ENCODE measurements around the gene LEFTY1.

Gene LEFTY1

DNA sequence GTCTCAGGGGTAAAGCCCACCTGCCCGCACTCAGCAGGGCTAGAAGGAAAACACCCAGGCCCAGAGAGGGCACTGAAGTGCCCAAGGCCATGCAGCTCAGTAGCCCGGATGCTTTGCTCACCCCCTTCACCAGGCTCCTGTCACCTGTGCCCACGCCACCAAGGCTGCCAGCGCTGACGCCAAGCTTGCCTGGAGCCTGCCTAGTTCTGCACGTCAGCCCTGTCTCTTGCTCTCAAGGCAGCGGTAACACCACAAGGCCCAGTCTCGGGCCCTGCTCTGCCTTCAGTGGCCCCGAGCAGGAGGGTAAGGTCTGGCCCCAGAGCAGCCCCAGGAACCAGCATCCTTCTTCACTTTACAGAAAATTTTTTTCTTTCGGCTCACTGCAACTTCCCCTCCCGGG, 14.5 kb downstream of the LEFTY1 start:
- Histone ChIP-seq H3K36me3 (ENCODE audit: control insufficient read depth in 1 of 2, insufficient read depth in 2 of 2, low read length in 2 of 2) (peaks cover 12 to 19% of the 10 kb centered on the region in 2 experiments), H3K27me3 (ENCODE audit: insufficient read depth, low read length) (no peaks in the 10 kb centered on the region), H2BK12ac (ENCODE audit: low read length) (peak overlapping the region; percentile 19), H3K79me1 (ENCODE audit: low read length) (peaks cover 7% of the 10 kb centered on the region), H3K4ac (ENCODE audit: low read depth, low read length) (no peak overlapping the region), H3K4me3 (ENCODE audit: low read depth, low read length) (no peak overlapping the region), H3K14ac (ENCODE audit: low read length) (peak overlapping the region; percentile 38), H3K27ac (ENCODE audit: low read depth, low read length) (peak overlapping the region; percentile 4), H3K4me1 (ENCODE audit: control insufficient read depth in 1 of 2, insufficient read depth in 2 of 2, low read length in 2 of 2) (peaks cover 19 to 20% of the 10 kb centered on the region in 2 experiments), H2BK5ac (ENCODE audit: low read depth, low read length, poor library complexity) (no peak overlapping the region), H2AFZ (ENCODE audit: insufficient read depth, low read length, poor library complexity) (no peak overlapping the region), H2BK120ac (ENCODE audit: insufficient read depth, low read length, poor library complexity) (peak overlapping the region; percentile 61), H3K9ac (ENCODE audit: low read length) (no peak overlapping the region), H3K4me2 (ENCODE audit: low read length) (no peak overlapping the region), H3K18ac (ENCODE audit: low read length) (peak overlapping the region; percentile 48), H3K79me2 (ENCODE audit: control insufficient read depth, insufficient read depth, low read length, poor library complexity) (peaks cover 2% of the 10 kb centered on the region), H3K23ac (ENCODE audit: low read length) (no peak overlapping the region), H4K91ac (ENCODE audit: low read depth, low read length) (no peak overlapping the region), H4K12ac (ENCODE audit: low read depth, low read length) (no peak overlapping the region), H3K9me3 (ENCODE audit: insufficient read depth, low read depth, low read length) (peaks cover 1% of the 10 kb centered on the region), H2AK5ac (ENCODE audit: low read length) (peak overlapping the region; percentile 59), H4K8ac (ENCODE audit: low read depth, low read length) (no peak overlapping the region)
- no CpG with 5 or more reads among the region's 11 CpGs for WGBS (ENCODE audit: extremely low coverage, insufficient coverage, insufficient read length)
- no peak for DNase-seq

DNA sequence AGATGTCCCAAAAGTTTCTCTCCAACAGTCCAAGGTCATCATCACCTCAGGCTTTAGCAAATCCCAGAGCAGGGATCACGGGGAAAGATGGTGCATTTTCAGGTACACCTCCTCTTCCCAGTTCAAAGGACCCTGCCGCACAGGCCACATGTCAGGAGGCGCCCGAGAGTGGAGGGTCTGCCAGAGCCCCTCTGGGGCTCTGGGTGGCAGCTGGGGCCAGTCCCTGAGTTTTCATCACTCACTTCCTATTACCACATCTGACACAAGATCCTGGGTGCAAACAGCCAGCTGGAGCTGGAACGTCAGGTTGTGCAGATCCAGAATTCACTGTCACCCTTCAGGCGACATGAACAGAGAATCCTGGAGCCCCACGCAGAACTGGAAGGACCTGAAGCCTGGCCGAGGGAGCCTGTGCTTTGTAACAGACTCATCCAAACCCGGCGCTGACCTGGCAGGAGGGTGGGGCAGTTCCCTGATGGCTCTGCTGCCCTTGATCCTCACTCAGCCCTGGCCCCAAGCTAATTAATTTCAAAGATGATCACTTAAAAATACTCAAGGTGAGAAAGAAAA, 15.6 kb downstream of the LEFTY1 start:
- Histone ChIP-seq H3K36me3 (ENCODE audit: control insufficient read depth in 1 of 2, insufficient read depth in 2 of 2, low read length in 2 of 2) (peaks cover 17 to 19% of the 10 kb centered on the region in 2 experiments), H4K12ac (ENCODE audit: low read depth, low read length) (no peak overlapping the region), H2AFZ (ENCODE audit: insufficient read depth, low read length, poor library complexity) (no peak overlapping the region), H3K9ac (ENCODE audit: low read length) (no peak overlapping the region), H3K4me1 (ENCODE audit: control insufficient read depth in 1 of 2, insufficient read depth in 2 of 2, low read length in 2 of 2) (peaks cover 19% of the 10 kb centered on the region in 2 experiments), H4K91ac (ENCODE audit: low read depth, low read length) (no peak overlapping the region), H3K27me3 (ENCODE audit: insufficient read depth, low read length) (no peaks in the 10 kb centered on the region), H3K79me1 (ENCODE audit: low read length) (peaks cover 7% of the 10 kb centered on the region), H2BK120ac (ENCODE audit: insufficient read depth, low read length, poor library complexity) (no peak overlapping the region), H3K18ac (ENCODE audit: low read length) (no peak overlapping the region), H3K27ac (ENCODE audit: low read depth, low read length) (no peak overlapping the region), H2AK5ac (ENCODE audit: low read length) (no peak overlapping the region), H3K14ac (ENCODE audit: low read length) (no peak overlapping the region), H3K4ac (ENCODE audit: low read depth, low read length) (no peak overlapping the region), H2BK5ac (ENCODE audit: low read depth, low read length, poor library complexity) (no peak overlapping the region), H3K9me3 (ENCODE audit: insufficient read depth, low read depth, low read length) (peaks cover 1% of the 10 kb centered on the region), H3K4me2 (ENCODE audit: low read length) (no peak overlapping the region), H4K8ac (ENCODE audit: low read depth, low read length) (no peak overlapping the region), H3K79me2 (ENCODE audit: control insufficient read depth, insufficient read depth, low read length, poor library complexity) (peaks cover 2% of the 10 kb centered on the region), H2BK12ac (ENCODE audit: low read length) (no peak overlapping the region), H3K4me3 (ENCODE audit: low read depth, low read length) (no peak overlapping the region), H3K23ac (ENCODE audit: low read length) (no peak overlapping the region)
- no peak for DNase-seq
- WGBS (ENCODE audit: extremely low coverage, insufficient coverage, insufficient read length), result no CpG with 5 or more reads among the region's 10 CpGs

DNA sequence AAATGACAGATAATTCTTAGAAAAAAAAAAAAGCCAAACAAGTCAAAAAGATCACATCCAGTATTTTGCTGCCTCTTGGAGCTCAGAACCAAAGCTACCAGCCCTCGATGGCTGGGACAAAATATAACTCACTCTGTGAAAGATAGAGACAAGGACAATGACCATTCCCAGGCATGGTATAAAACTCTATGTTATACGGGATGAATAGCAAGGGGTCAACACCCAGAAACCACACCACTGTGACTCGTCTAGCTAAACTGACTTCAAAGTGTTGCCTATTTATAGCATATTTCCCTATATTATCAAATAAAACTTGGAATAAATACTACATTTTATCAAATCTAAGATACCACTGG, 16.9 kb downstream of the LEFTY1 start:
- Histone ChIP-seq H3K36me3 (ENCODE audit: control insufficient read depth in 1 of 2, insufficient read depth in 2 of 2, low read length in 2 of 2) (peaks cover 17 to 24% of the 10 kb centered on the region in 2 experiments), H3K4me1 (ENCODE audit: control insufficient read depth in 1 of 2, insufficient read depth in 2 of 2, low read length in 2 of 2) (peaks cover 16 to 19% of the 10 kb centered on the region in 2 experiments), H3K4me2 (ENCODE audit: low read length) (no peak overlapping the region), H3K18ac (ENCODE audit: low read length) (no peak overlapping the region), H2BK120ac (ENCODE audit: insufficient read depth, low read length, poor library complexity) (no peak overlapping the region), H3K4me3 (ENCODE audit: low read depth, low read length) (no peak overlapping the region), H3K9me3 (ENCODE audit: insufficient read depth, low read depth, low read length) (peaks cover 1% of the 10 kb centered on the region), H2BK12ac (ENCODE audit: low read length) (no peak overlapping the region), H3K79me1 (ENCODE audit: low read length) (peaks cover 7% of the 10 kb centered on the region), H3K27me3 (ENCODE audit: insufficient read depth, low read length) (no peaks in the 10 kb centered on the region), H4K91ac (ENCODE audit: low read depth, low read length) (no peak overlapping the region), H4K12ac (ENCODE audit: low read depth, low read length) (no peak overlapping the region), H3K9ac (ENCODE audit: low read length) (no peak overlapping the region), H3K14ac (ENCODE audit: low read length) (no peak overlapping the region), H2AK5ac (ENCODE audit: low read length) (no peak overlapping the region), H3K23ac (ENCODE audit: low read length) (no peak overlapping the region), H4K8ac (ENCODE audit: low read depth, low read length) (no peak overlapping the region), H3K79me2 (ENCODE audit: control insufficient read depth, insufficient read depth, low read length, poor library complexity) (peaks cover 2% of the 10 kb centered on the region), H3K4ac (ENCODE audit: low read depth, low read length) (no peak overlapping the region), H2AFZ (ENCODE audit: insufficient read depth, low read length, poor library complexity) (no peak overlapping the region), H2BK5ac (ENCODE audit: low read depth, low read length, poor library complexity) (no peak overlapping the region), H3K27ac (ENCODE audit: low read depth, low read length) (no peak overlapping the region)
- WGBS (ENCODE audit: extremely low coverage, insufficient coverage, insufficient read length), result no CpG with 5 or more reads among the region's 3 CpGs
- no peak for DNase-seq

DNA sequence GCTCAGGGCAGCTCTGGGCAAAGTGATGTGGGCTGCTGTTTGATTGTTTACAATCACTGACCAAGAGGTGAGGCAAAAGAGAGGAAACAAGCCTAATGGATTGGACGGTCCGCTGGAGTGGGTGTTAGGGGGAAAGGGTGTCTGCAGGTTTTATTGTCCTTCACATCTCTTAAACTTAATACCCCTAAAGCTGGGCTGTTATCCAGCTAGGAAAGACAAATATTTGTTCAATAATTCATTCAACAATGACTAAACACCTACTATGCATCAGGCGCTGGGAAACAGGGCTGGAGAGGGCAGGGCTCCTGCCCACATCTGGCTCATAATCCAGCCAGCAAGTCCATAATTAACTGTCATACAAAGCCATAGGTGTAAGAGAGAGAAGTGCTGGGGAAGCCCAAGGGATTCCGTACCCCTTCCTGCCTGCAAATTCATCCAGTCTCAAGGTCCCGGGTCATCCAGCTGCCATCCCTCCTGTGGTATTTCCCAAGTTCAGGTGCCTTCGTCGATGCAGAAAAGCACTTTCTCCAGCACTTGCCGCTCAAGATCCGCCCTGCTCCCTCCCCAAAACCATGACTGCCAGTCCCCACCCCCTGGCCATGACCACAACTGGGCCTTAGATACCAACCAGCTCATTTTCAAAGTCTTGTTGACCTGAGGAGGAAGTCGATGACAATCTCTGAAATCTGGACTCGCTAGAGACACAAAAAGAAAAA, 17.4 kb downstream of the LEFTY1 start:
- peaks cover 22 to 30% of the 10 kb centered on the region in 2 experiments for H3K36me3 ChIP-seq (ENCODE audit: control insufficient read depth in 1 of 2, insufficient read depth in 2 of 2, low read length in 2 of 2)
- H4K12ac ChIP-seq (ENCODE audit: low read depth, low read length), result no peak overlapping the region
- H2AK5ac ChIP-seq (ENCODE audit: low read length), result no peak overlapping the region
- H2AFZ ChIP-seq (ENCODE audit: insufficient read depth, low read length, poor library complexity), result no peak overlapping the region
- no CpG with 5 or more reads among the region's 11 CpGs for WGBS (ENCODE audit: extremely low coverage, insufficient coverage, insufficient read length)
- no peak overlapping the region for H3K23ac ChIP-seq (ENCODE audit: low read length)
- H3K79me1 ChIP-seq (ENCODE audit: low read length), result peaks cover 7% of the 10 kb centered on the region
- peaks cover 2% of the 10 kb centered on the region for H3K79me2 ChIP-seq (ENCODE audit: control insufficient read depth, insufficient read depth, low read length, poor library complexity)
- H2BK120ac ChIP-seq (ENCODE audit: insufficient read depth, low read length, poor library complexity), result no peak overlapping the region
- H2BK12ac ChIP-seq (ENCODE audit: low read length), result no peak overlapping the region
- H3K27me3 ChIP-seq (ENCODE audit: insufficient read depth, low read length), result no peaks in the 10 kb centered on the region
- no peak overlapping the region for H4K91ac ChIP-seq (ENCODE audit: low read depth, low read length)
- no peak overlapping the region for H3K14ac ChIP-seq (ENCODE audit: low read length)
- H3K9ac ChIP-seq (ENCODE audit: low read length), result no peak overlapping the region
- no peak overlapping the region for H3K18ac ChIP-seq (ENCODE audit: low read length)
- H3K4ac ChIP-seq (ENCODE audit: low read depth, low read length), result no peak overlapping the region
- no peak overlapping the region for H2BK5ac ChIP-seq (ENCODE audit: low read depth, low read length, poor library complexity)
- H3K4me1 ChIP-seq (ENCODE audit: control insufficient read depth in 1 of 2, insufficient read depth in 2 of 2, low read length in 2 of 2), result peaks cover 16 to 19% of the 10 kb centered on the region in 2 experiments
- no peak overlapping the region for H3K4me2 ChIP-seq (ENCODE audit: low read length)
- DNase-seq, result no peak
- H3K9me3 ChIP-seq (ENCODE audit: insufficient read depth, low read depth, low read length), result peaks cover 1% of the 10 kb centered on the region
- no peak overlapping the region for H3K4me3 ChIP-seq (ENCODE audit: low read depth, low read length)
- no peak overlapping the region for H4K8ac ChIP-seq (ENCODE audit: low read depth, low read length)
- H3K27ac ChIP-seq (ENCODE audit: low read depth, low read length), result no peak overlapping the region
